HL-60 (cell line): ENCODE data around the gene UVSSA.

Source experiments
- CTCF ChIP-seq: IDR thresholded peaks from one replicate; pipeline ENCODE4 v1.5.1; 2011; ENCODE audit warnings: low read length, control low read depth, inconsistent platforms; ENCODE audit not compliant: insufficient read depth
- POLR2AphosphoS5 ChIP-seq: IDR thresholded peaks from 2 replicates; pipeline ENCODE4 v1.6.1; 2012; ENCODE audit warnings: low read depth
- REST ChIP-seq: IDR thresholded peaks from 2 replicates; pipeline ENCODE4 v1.6.1; 2012; ENCODE audit warnings: low read depth; ENCODE audit not compliant: insufficient replicate concordance

DNA sequence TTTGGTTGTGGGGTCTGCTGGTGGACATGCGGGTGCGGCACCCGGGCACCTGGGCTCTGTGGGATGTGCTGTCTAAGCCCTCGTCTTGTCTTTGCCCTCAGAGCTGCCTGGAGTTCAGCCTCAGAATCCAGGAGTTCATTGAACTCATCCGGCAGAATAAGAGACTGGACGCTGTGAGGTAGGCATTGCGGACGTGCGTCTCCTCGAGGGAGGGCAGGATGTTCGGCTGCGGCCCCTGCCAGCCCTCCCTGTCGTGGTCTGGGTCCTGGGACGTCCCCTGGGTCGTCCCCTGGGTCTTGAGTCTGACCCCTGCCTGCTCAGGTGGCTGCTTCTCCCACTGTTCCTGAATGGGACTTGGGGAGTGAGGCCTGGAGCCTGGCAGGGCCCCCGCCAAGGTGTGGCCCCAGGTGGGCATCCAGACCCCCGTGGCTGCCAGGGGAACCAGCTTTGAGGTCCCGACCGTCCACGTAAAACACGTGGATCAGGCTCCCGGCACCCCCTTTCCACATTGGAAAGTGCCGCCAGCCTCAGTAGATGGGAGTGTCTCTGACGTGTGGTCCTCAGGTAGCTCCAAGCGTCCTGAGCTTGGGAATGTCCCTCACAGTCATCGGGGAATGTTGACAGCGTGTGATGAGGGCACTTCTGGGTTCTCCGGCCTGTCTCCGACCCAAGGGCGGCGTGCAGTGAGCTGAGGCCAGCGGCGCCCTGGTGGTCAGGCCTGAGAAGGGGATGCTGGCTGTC is 19.3 kb upstream of the UVSSA start:
- TF ChIP-seq POLR2AphosphoS5 (no peak), CTCF (no peak), REST (no peak)
